HL-60 (cell line): ENCODE data around the gene ERC2.

Experiments
- GABPA ChIP-seq: IDR thresholded peaks from 2 replicates; pipeline ENCODE4 v1.6.1; 2012; ENCODE audit warnings: low read depth
- POLR2AphosphoS5 ChIP-seq: IDR thresholded peaks from 2 replicates; pipeline ENCODE4 v1.6.1; 2012; ENCODE audit warnings: low read depth
- SPI1 ChIP-seq: IDR thresholded peaks from 2 replicates; pipeline ENCODE4 v1.6.1; 2012; ENCODE audit warnings: low read depth, mild to moderate bottlenecking, borderline replicate concordance
- TF ChIP-seq, protein P1 (sequence below): IDR thresholded peaks from one replicate; pipeline ENCODE4 v1.5.1; 2011; ENCODE audit warnings: low read length, control low read depth, inconsistent platforms; ENCODE audit not compliant: insufficient read depth
- TF ChIP-seq, protein P2 (sequence below): IDR thresholded peaks from 2 replicates; pipeline ENCODE4 v1.6.1; 2012; ENCODE audit warnings: low read depth; ENCODE audit not compliant: insufficient replicate concordance

DNA sequence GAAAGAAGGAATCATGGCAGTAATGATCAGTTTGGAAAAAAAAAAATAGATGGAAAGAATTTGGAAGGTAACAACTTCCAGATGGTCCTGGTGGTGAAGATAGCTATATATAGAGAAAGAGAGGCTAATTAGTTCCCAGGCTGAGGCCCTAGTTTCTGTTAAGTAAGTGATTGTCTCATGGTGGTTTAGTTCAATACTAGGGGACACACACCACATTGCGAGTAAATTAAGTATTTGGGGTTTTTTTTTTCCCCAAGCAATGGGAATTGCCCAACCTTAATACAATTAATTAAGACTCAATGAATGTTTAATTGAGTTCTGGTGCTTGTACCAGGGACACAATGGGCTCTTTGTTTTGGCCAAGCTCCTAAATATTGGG lies 837.4 kb downstream of the ERC2 start:
- TF ChIP-seq, protein P1, sequence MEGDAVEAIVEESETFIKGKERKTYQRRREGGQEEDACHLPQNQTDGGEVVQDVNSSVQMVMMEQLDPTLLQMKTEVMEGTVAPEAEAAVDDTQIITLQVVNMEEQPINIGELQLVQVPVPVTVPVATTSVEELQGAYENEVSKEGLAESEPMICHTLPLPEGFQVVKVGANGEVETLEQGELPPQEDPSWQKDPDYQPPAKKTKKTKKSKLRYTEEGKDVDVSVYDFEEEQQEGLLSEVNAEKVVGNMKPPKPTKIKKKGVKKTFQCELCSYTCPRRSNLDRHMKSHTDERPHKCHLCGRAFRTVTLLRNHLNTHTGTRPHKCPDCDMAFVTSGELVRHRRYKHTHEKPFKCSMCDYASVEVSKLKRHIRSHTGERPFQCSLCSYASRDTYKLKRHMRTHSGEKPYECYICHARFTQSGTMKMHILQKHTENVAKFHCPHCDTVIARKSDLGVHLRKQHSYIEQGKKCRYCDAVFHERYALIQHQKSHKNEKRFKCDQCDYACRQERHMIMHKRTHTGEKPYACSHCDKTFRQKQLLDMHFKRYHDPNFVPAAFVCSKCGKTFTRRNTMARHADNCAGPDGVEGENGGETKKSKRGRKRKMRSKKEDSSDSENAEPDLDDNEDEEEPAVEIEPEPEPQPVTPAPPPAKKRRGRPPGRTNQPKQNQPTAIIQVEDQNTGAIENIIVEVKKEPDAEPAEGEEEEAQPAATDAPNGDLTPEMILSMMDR = no peak
- no peak for TF ChIP-seq SPI1
- no peak for TF ChIP-seq GABPA
- TF ChIP-seq POLR2AphosphoS5 = no peak
- TF ChIP-seq, protein P2, sequence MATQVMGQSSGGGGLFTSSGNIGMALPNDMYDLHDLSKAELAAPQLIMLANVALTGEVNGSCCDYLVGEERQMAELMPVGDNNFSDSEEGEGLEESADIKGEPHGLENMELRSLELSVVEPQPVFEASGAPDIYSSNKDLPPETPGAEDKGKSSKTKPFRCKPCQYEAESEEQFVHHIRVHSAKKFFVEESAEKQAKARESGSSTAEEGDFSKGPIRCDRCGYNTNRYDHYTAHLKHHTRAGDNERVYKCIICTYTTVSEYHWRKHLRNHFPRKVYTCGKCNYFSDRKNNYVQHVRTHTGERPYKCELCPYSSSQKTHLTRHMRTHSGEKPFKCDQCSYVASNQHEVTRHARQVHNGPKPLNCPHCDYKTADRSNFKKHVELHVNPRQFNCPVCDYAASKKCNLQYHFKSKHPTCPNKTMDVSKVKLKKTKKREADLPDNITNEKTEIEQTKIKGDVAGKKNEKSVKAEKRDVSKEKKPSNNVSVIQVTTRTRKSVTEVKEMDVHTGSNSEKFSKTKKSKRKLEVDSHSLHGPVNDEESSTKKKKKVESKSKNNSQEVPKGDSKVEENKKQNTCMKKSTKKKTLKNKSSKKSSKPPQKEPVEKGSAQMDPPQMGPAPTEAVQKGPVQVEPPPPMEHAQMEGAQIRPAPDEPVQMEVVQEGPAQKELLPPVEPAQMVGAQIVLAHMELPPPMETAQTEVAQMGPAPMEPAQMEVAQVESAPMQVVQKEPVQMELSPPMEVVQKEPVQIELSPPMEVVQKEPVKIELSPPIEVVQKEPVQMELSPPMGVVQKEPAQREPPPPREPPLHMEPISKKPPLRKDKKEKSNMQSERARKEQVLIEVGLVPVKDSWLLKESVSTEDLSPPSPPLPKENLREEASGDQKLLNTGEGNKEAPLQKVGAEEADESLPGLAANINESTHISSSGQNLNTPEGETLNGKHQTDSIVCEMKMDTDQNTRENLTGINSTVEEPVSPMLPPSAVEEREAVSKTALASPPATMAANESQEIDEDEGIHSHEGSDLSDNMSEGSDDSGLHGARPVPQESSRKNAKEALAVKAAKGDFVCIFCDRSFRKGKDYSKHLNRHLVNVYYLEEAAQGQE = no peak
